ENCODE data around the gene TTLL11. TPM values are rescaled to one million over a fixed set of nuclear protein-coding genes. Genes with fewer than 3 reads are reported as not detected.

The TTLL11 gene
- polyA plus RNA-seq, 1 donor (not counting 4 experiments of a cell fraction or from before 2014, with no cell fraction given), result 8.0 TPM

DNA sequence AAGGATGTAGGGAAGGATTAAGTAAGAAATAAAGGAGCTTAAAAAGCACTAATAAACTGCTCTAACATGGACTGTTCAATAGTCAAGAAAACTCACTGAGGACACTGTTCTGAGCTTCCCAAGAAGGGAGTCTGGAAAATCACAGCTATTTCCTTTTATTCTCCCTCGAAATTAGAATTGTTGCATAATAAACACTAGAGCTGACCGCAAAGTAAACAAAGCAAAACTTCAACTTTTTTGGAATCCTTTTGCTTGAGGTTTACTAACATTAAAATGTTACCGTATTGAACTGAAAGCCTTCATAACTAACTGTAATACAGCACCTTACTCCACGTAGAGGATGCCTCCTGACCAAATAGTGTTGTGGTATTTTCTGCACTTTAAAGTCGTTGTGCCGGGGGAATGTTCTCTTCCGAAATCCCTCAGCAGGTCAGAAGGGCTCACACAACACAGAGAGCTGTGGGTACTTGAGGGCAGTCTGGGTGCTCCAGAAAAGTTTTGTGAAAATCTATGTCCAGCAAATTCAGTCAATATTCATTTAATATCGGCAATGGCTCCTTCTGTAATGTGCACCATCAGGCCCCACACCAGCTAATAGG is 59.2 kb downstream of the TTLL11 start:
- no peaks in the 10 kb centered on the region for H3K9me3 ChIP-seq (ENCODE audit: control insufficient read depth, low read depth, low read length)
- TF ChIP-seq EZH2 (IDR thresholded peaks at IDR 0.05; ENCODE audit: low read length), result no peak
- TF ChIP-seq, protein P1, sequence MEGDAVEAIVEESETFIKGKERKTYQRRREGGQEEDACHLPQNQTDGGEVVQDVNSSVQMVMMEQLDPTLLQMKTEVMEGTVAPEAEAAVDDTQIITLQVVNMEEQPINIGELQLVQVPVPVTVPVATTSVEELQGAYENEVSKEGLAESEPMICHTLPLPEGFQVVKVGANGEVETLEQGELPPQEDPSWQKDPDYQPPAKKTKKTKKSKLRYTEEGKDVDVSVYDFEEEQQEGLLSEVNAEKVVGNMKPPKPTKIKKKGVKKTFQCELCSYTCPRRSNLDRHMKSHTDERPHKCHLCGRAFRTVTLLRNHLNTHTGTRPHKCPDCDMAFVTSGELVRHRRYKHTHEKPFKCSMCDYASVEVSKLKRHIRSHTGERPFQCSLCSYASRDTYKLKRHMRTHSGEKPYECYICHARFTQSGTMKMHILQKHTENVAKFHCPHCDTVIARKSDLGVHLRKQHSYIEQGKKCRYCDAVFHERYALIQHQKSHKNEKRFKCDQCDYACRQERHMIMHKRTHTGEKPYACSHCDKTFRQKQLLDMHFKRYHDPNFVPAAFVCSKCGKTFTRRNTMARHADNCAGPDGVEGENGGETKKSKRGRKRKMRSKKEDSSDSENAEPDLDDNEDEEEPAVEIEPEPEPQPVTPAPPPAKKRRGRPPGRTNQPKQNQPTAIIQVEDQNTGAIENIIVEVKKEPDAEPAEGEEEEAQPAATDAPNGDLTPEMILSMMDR (optimal IDR thresholded peaks at IDR 0.05 in 1 of 3, IDR thresholded peaks at IDR 0.05 in 1 of 3, conservative IDR thresholded peaks at IDR 0.05 in 1 of 3; ENCODE audit: extremely low read depth in 1 of 3, insufficient read depth in 2 of 3, low read length in 3 of 3), result no peak
- no peaks in the 10 kb centered on the region for H3K27me3 ChIP-seq (ENCODE audit: control insufficient read depth, extremely low read depth, insufficient read depth, low read length)
- DNase-seq (ENCODE audit: low read depth, low spot score) (no peak), FAIRE-seq (no peak)
- H3K4me1 ChIP-seq (ENCODE audit: control insufficient read depth, extremely low read depth, insufficient read depth, low read length), result peaks cover 5% of the 10 kb centered on the region
- H3K9me1 ChIP-seq (ENCODE audit: control insufficient read depth, extremely low read depth, insufficient read depth, low read length), result no peaks in the 10 kb centered on the region
- H3K9ac ChIP-seq (ENCODE audit: control insufficient read depth, extremely low read depth, insufficient read depth, low read length), result no peak overlapping the region
- H3K4me3 ChIP-seq (ENCODE audit: control insufficient read depth in 2 of 3, extremely low read depth in 1 of 3, insufficient read depth in 2 of 3, low read depth in 1 of 3, low read length in 3 of 3), result no peak overlapping the region
- no peak overlapping the region for H3K27ac ChIP-seq (ENCODE audit: control insufficient read depth, insufficient read depth, low read length)
- dilution Hi-C loops (cut with MboI; ENCODE audit: extremely low pct_ligation_motif_present, low sequenced_read_pairs), result no loop called here
- peaks cover 2 to 3% of the 10 kb centered on the region in 2 experiments for H3K36me3 ChIP-seq (ENCODE audit: control insufficient read depth in 2 of 2, extremely low read depth in 1 of 2, insufficient read depth in 2 of 2, low read length in 2 of 2)
- H3K79me2 ChIP-seq (ENCODE audit: control insufficient read depth, insufficient read depth, low read length), result no peaks in the 10 kb centered on the region
- no peaks in the 10 kb centered on the region for H4K20me1 ChIP-seq (ENCODE audit: control insufficient read depth, extremely low read depth, insufficient read depth, low read length)
- H3K4me2 ChIP-seq (ENCODE audit: control insufficient read depth, extremely low read depth, insufficient read depth, low read depth, low read length), result no peak overlapping the region
- H2AFZ ChIP-seq (ENCODE audit: control insufficient read depth, low read length), result no peak overlapping the region

DNA sequence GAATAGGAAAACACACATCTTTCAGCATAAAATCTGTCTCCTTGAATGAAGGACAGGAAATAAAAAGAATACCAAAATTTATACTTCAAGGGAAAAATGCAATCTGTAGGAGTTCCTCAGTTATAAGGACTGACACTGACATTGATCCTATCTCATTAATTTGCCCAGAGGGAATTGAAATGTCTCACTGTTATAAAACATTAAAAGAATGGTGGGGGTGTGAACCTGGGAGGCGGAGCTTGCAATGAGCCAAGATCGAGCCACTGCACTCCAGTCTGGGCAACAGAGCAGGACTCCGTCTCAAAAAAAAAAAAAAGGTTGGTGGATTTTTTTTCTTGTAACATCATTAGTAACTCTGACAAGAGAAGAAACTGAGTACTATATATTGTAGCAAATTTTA is 60.8 kb downstream of the TTLL11 start:
- no peak overlapping the region for H3K9ac ChIP-seq (ENCODE audit: control insufficient read depth, extremely low read depth, insufficient read depth, low read length)
- no peak overlapping the region for H3K27ac ChIP-seq (ENCODE audit: control insufficient read depth, insufficient read depth, low read length)
- TF ChIP-seq EZH2 (IDR thresholded peaks at IDR 0.05; ENCODE audit: low read length), result no peak
- TF ChIP-seq, protein P1 (optimal IDR thresholded peaks at IDR 0.05 in 1 of 3, IDR thresholded peaks at IDR 0.05 in 1 of 3, conservative IDR thresholded peaks at IDR 0.05 in 1 of 3; ENCODE audit: extremely low read depth in 1 of 3, insufficient read depth in 2 of 3, low read length in 3 of 3), result no peak
- no peaks in the 10 kb centered on the region for H3K27me3 ChIP-seq (ENCODE audit: control insufficient read depth, extremely low read depth, insufficient read depth, low read length)
- no peaks in the 10 kb centered on the region for H3K9me1 ChIP-seq (ENCODE audit: control insufficient read depth, extremely low read depth, insufficient read depth, low read length)
- H3K36me3 ChIP-seq (ENCODE audit: control insufficient read depth in 2 of 2, extremely low read depth in 1 of 2, insufficient read depth in 2 of 2, low read length in 2 of 2), result no peaks in the 10 kb centered on the region
- H3K4me3 ChIP-seq (ENCODE audit: control insufficient read depth in 2 of 3, extremely low read depth in 1 of 3, insufficient read depth in 2 of 3, low read depth in 1 of 3, low read length in 3 of 3), result no peak overlapping the region
- H3K79me2 ChIP-seq (ENCODE audit: control insufficient read depth, insufficient read depth, low read length), result no peaks in the 10 kb centered on the region
- no peaks in the 10 kb centered on the region for H3K9me3 ChIP-seq (ENCODE audit: control insufficient read depth, low read depth, low read length)
- H3K4me1 ChIP-seq (ENCODE audit: control insufficient read depth, extremely low read depth, insufficient read depth, low read length), result peaks cover 5% of the 10 kb centered on the region
- FAIRE-seq (no peak), DNase-seq (ENCODE audit: low read depth, low spot score) (no peak)
- H2AFZ ChIP-seq (ENCODE audit: control insufficient read depth, low read length), result no peak overlapping the region
- no peaks in the 10 kb centered on the region for H4K20me1 ChIP-seq (ENCODE audit: control insufficient read depth, extremely low read depth, insufficient read depth, low read length)
- no peak overlapping the region for H3K4me2 ChIP-seq (ENCODE audit: control insufficient read depth, extremely low read depth, insufficient read depth, low read depth, low read length)
- dilution Hi-C loops (cut with MboI; ENCODE audit: extremely low pct_ligation_motif_present, low sequenced_read_pairs), result no loop called here

All from keratinocyte (primary cell).